Measurements from ENCODE around the gene TRABD.
A peak's percentile ranks its signal among the peaks of the same experiment; 100 is the strongest.
"Not testable (repeated sequence)": the region's sequence is repeated elsewhere in the genome, so short reads cannot be mapped to it uniquely, and the experiment has no call there.

The TRABD gene, protein sequence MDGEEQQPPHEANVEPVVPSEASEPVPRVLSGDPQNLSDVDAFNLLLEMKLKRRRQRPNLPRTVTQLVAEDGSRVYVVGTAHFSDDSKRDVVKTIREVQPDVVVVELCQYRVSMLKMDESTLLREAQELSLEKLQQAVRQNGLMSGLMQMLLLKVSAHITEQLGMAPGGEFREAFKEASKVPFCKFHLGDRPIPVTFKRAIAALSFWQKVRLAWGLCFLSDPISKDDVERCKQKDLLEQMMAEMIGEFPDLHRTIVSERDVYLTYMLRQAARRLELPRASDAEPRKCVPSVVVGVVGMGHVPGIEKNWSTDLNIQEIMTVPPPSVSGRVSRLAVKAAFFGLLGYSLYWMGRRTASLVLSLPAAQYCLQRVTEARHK

DNA sequence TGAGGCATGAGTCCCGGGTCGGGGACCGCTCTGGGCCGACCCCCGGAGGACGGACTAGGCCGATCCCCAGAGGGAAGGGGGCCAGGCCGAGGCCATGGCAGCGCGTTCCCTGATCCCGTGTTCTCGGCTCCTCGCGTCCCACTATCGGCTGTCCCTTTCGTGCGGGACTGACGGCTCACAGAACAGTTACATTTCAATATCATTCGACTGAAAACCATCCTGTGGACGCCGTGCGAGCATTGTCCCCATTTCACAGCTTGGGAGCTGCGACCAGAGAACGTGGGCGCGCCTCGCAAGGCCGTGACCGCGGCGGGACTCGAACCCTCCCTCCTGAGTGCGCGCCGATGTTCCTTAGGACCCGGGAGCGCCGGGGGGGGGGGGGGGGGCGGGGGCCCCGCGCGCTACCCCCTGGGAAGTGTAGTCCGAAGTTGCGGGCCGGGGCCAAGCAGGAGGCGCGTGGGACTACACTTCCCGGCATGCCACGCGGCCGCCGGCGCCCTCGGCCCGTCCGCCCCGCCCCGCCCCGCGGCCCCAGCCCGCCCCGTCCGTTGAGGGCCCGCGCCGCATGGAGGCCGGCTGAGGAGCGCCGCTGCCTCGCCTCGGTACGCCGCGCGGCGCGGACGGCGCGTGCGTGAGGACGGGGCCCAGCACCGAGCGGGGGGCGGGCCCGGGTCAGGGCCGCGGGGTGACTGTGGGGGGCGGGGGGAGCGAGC lies at the start of gene TRABD:
Gene TRABD (plus strand): TSS at position 539 of the 713 bp plus-strand sequence. CDS start 7,148 bp downstream, outside the sequence.
- DNase-seq: peak; percentile 88

DNA sequence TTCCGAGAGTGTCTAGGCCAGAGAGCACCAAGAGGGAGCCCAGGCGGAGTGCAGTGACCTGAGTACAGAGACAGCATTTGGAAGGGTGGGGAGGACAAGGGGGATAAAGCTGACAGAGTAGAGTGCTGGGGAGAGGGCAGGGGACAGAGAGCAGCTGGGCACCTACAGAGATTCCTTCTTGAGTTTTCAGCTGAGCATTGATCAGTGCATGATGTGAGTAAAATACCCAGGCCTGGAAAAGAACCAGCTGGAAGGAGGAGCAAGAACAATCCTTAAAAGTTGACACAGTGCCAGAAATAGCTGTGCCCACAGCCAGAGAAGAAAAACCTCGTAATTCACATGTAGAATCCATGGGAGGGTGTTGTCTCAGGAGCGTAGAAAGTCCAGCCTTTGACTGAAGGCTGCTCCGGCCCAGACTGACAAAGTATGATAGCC lies 49.1 kb upstream of the TRABD start:
- DNase-seq: no peak

DNA sequence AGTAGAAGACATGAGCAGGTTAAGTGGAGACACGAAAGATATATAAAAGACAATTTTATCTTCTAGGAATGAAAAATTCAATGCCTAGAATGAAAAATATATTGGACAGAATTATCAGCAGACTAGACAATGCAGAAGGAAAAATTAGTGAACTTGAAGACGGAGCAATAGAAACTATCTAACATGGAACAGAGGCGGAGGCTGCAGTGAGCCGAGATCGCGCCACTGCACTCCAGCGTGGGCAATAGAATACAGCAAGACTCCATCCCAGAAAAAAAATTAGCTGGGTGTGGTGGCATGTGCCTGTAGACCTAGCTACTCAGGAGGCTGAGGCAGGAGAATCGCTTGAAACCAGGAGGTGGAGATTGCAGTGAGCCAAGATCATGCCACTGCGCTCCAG lies 48.4 kb upstream of the TRABD start:
- DNase-seq: not testable (repeated sequence)

DNA sequence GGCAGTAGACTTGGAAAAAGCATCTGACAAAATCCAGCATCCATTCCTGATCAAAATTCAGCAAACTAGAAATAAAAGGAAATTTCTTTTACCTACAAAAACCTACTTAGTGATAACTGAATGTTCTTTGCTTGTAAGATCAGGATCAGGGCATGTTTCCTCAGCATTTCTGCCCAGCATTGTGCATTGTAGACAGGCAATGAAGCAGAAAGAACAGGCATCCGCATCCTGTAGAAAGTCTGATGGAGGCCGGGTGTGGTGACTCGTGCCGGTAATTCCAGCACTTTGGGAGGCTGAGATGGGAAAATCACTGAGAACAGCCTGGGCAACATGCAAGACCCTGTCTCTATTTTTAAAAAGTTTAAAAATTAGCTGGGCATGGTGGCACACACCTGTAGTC lies 47.7 kb upstream of the TRABD start:
- no peak for DNase-seq

DNA sequence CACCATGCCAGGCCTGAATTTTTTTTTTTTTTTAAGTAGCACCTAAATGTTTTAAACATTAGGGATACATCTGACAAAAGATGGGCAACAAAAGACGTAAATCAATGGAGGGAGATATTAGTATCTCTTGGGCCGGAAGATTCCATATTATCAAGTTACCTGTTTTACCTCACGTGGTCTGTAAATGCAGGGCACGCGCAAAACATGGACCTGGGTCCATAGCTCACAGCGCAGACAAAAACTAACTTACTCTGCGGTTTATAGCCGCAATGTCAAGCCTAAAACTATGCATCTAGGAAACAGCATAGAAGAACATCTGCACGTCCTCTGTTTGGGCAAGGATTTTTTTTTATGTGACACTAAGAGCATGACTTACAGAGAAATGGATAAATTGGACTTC lies 46.7 kb upstream of the TRABD start:
- no peak for DNase-seq

DNA sequence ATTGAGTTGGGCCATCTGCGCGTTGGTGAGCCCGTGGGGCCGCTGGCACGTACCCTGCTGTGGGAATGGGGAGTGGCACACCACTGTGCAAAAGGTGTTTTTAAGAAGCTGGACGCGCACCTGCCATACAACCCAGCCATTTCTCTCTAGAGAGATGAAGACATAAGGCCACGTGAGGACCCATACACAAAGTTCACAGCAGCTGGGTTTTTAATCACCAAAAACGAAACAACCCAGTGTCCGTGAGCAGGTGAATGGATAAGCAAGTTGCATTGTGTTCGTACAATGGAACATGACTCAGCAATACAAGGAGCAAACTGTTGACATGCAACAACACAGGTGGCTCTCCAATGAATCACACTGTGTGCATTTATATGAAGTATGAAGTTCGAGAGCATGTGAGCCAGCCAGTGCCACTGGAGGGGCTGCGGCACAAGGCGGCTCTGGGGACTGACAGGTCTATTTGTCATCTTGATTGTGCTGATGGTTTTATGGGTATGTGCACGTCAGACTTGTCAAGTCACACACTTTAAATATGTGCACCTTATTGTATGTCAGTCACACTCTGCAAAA lies 45.8 kb upstream of the TRABD start:
- no peak for DNase-seq

DNA sequence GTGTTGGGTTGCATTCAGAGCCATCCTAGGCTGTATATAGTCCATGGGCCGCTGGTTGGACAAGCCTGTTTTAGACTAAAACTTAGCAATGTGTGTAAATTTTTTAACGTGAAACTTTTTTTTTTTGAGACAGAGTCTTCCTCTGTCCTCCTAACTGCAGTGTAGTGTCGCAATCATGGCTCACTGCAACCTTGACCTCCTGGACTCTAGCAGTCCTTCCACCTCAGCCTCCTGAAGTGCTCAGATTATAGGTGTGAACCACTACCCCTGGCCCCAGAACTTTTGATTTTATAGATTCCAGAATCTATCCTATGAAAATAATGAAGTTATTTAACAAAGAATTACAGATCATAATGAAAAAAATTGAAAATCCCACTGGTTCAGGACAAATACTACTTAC lies 45.1 kb upstream of the TRABD start:
- DNase-seq: no peak

DNA sequence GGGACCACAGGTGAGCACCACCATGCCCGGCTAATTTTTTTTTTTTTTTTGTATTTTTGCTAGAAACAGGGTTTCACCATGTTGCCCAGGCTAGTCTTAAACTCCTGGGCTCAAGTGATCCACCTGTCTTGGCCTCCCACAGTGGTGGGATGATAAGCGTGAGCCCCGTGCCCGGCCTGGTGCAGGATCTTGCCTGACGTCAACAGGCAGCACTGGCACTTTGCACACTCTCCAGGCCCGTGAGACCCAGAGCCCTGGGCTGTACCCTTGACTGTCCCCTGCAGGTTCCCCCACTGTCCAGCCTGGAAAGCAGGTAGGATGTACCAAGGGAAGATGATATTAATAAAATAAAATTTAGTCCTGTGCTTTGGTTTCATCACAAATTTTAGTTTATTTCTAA lies 44.3 kb upstream of the TRABD start:
- no peak for DNase-seq

DNA sequence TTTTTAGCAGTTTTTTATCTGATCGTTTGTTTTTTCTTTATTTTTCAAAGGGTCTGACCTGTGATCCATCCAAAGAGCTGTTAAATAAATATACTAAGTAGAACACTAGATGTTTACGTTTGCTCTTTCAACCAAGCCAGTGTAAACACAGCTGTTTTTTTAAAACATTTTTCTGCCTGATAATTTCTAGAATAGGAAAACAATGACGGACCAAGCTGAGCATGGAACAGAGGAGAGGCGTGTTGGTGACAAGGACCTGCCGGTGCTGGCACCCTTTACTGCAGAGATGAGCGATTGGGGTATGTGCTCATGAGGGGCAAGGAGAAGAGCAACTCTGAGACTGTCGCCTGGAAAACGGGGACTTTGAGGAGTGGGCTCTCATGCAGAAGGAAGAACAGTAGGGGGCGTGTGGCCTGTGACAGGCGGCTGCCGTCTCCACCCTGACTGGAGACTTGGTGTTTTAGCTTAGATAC lies 43.8 kb upstream of the TRABD start:
- DNase-seq: no peak

DNA sequence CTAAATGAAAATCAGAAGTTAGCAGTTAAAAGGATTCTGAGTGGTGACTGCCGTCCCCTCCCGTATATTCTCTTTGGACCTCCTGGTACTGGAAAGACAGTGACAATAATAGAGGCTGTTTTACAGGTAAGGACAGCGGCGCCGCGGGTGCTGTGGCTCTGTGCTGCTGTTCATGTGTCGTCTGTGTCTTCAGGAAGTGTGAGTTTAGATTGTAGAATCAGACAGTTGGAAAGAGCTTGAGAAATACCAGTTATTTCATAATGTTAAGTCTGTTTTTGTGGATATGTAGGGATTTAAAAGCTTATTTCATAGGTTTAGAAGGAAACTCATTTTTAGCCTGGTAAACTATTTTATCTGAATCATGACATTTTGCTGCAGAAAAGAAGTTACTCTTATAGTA lies 42.6 kb upstream of the TRABD start:
- no peak for DNase-seq

DNA sequence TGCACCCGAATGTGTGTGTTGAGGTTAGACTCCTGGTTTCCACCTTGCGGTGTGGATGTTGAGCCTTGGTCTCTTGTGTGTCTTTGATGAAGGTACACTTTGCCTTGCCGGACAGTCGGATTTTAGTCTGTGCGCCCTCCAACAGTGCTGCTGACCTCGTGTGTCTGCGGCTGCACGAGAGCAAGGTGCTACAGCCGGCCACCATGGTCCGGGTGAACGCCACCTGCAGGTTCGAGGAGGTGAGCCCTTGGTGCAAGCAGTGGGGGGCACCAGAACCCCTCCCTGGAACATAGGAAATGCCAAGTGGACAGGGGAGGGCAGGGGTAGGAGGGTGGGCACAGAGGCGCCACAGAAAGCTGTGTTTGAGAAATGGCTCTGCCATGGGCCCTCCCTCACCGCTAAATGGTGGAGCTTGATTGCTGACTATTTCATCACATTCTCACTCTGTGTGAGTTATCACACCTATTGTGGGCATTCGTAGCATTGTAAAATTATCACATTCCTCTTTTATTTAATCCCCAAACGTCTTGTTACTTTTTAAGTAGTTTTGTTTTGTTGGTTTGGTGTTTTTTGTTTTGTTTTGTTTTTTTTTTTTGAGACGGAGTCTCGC lies 41.6 kb upstream of the TRABD start:
- no peak for DNase-seq

DNA sequence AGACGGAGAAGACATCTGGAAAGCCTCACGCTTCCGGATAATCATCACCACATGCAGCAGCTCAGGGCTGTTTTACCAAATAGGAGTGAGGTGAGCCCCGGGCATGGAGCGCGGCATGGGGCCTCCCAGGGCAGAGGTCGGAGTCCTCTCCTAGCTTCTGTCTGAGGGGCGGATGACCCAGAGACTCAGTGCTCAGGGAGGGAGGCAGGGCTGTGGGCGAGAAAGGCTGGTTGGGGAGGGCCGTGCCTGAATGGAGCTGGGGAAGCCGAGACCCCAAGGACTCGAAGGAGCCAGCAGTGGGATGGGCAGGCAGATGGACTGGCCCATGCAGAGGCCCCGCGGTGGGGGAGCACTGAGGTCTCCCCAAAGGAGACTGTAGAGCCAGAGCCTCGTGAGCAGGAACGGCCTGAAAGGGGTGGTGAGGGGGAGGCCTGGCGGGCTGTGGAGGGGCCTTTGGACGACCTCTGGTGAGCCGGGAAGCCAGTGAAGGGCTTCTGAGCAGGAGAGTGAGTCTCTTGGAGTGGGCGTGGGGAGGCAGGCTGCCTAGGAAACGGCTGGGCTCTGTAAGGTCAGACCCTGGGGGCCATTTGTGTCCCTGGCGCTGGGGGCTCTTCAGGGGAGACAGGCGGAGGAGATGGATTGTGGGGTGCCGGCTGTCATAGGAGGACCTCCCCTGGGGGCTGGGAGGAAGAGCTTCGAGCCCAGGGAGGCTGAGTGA lies 39.8 kb upstream of the TRABD start:
- no peak for DNase-seq

DNA sequence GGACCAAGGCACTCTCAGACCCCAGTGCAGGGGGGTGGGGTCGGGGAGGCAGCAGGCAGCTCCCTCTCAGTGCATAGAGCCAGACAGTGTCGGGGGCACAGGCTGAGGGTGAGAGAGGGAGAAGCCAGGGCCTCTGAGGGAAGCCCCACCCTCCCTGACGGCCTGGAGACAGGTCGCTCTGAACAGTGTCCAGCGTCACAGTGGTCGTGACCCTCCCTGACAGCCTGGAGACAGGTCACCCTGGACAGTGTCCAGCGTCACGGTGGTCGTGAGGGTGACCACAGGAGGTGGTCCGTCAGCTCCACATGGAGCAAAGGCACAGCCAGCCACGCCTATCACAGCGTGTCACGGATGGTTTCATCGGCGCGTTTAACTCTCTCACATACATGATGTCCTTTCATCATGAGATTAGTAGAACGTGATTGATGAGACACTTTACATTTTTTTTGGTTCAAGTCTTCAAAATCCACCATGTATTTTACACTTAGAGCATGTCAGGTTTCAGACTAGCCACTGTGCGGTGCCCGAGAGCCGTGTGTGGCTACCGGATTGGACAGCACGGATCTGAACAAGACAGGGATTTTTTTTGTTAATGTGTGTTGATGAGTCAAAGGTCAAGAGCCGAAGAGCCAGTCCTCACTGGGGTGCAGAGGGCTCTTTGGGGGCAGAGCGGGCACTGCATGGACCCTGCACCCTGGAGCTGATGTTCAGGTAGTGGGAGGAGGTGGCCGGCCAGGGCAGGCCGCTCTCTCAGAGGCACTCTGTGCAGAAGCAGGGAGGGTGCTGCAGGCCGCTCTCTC lies 39.1 kb upstream of the TRABD start:
- DNase-seq: no peak

DNA sequence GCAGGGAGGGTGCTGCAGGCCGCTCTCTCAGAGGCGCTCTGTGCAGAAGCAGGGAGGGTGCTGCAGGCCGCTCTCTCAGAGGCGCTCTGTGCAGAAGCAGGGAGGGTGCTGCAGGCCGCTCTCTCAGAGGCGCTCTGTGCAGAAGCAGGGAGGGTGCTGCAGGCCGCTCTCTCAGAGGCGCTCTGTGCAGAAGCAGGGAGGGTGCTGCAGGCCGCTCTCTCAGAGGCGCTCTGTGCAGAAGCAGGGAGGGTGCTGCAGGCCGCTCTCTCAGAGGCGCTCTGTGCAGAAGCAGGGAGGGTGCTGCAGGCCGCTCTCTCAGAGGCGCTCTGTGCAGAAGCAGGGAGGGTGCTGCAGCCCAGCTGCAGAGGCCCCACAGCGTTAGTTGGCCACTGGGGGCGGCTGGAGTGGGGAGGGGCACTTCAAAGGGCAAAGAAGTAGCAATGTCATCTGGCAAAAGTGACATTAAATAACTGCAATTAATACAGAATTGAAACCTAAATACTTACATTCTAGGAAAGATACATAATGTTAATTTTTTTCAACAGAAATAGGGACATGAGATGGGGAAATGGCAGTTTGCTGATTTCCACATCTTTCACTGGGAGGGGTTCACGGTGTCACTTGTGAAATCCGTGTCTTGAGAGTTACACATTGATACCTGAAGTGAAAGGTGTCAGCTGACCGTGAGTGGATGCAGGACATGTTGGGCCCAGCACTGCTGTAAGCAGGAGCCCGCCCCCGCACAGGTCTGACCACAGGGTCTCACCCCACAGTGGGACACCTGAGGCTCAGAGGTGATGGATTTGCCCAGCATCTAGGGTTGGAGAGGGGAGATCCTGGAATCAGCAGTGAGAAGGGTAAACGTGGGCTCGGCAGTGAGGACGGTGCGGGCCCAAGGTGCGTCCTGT lies 38.2 kb upstream of the TRABD start:
- not testable (repeated sequence) for DNase-seq

DNA sequence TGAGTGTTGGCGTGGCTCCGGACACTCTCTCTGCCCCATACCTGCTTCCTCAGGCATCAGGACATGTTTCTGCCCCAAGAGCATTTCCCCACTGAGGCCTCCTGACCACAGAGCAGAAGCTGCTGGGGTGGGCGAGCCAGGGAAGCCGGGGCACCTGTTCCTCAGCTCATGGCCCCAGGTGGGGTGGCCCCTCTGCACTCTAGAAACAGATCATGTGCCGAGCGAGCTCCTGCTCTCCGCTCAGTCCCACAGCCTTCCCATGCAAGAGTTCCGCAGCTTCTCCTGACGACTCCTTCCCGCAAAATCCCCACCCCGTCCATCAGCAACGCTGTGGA lies 37.6 kb upstream of the TRABD start:
- DNase-seq: no peak

DNA sequence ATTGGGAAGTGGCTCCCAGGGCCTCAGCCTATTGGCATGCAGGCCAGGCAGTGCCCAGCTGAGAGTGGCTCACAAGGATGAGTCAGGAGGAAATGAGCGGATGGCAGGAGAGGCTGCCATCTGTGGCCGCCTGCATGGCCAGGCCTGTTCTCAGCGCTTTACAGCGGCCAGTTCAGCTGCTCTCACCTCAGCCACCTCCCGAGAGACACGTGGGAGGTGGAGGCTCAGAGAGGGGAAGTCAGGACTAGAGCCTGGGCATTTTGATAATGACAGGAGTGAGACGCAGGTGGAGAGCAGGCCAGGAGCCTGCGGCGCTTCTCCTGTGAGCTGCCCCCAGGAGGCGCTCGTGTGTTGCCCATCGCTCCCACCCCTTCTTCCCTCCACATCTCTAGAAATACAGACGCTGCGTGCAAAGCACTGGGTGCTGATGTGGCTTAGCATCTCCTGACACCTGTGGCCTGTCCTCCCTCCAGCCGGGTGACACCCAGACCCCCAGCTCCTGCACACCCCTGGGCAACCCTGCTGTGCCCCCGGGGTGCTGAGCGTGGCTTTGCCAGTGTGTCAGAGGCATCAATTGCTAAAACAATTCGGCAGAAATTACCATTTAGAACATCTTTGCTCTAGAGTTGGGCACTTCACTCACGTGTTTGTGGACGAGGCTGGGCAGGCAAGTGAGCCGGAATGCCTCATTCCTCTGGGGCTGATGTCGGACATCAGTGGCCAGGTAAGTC lies 36.6 kb upstream of the TRABD start:
- DNase-seq: peak; percentile 79

DNA sequence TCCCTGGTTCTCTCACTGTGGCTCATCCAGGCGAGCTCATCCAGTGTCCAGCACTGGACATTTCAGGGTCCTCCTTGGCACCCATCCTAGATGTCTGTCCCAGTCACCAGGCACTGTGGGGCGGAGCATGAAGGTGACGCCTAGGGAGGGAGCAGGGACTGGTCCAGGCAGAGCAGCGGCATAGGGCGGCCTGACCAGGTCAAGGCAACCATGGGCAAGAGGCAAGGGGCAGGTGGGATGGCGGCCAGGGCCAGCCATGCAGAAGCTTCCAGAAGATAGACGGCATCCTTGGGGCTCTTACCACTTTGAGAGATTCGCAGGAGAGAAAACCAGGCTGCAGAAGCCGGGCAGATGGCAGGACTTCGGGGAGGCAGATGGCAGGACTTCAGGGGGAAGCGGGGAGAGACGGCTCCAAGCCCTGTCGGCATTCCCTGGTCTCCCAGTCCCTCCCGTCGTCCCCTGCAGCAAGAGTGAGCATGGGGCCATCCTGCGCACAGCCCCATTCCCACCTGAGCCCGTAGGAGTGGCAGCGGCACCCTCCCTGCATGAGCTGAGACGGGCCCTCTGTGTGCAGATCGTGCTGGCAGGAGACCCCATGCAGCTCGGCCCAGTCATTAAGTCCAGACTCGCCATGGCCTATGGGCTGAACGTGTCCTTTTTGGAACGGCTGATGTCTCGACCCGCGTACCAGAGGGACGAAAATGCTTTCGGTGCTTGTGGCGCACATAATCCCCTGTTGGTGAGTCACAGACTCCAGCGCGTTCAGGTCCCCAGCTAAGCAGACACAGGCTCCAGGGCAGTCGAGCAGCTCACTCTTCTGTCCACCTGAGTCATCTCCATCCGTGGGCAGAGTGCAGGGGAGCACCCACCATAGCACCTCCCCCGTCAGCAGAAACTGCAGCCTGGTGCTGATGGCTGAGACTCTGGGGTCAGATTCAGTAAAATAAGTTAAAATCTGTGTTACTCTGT lies 35.3 kb upstream of the TRABD start:
- DNase-seq: no peak

DNA sequence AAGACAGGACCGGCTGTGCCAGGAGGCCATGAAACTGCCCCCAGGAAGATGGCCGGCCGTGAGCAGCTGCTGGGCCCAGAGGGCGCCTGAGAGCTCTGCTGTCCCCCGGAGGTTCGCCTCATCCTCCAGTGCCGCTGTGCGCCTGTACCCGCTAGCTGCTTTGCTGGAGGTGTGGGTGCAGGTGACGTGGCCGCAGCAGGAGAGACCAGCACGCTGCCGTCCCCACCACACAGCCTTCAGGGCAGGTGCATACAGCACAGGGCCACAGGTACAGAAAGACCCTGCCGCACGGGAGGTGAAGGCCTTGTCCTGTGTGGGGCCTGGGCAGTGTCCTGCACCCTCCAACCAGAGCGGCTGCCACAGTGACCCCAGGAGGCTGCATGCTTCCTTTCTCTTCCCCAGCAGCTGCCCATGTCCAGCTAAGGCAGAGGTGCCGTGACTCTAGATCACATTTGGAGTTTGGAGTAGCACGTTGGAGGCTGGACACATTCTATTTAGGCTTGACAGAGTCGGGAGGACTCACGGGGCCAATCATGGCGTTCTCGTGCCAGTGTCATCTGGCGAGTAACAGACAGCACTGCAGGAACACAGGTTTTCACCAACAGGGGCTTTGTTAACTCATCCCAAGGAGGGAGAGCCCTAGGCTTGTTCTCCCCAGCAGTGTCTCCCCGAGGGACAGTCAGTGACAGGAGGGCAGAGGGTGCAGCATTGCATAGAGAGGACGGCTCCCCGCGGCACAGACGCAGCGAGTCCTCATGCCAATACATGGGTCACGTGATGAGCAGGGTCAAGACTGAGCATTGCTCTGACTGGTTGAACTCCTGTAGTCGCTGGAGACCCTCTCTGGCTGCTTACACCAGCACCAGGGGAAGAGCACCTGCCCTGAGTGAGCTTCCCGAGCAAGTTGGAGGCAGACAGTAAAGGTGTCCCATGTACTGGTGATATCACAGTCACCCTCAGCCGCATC lies 33.9 kb upstream of the TRABD start:
- DNase-seq: no peak

Measured in stimulated activated CD8-positive, alpha-beta memory T cell treated with anti-CD3 and anti-CD28 coated beads, Interleukin-4, amount 100 ng/mL, for 48 hours (primary cell).